Chondrocyte (in vitro differentiated cells): ENCODE data around the gene ABCC3. TPM values are rescaled to one million over a fixed set of nuclear protein-coding genes. Genes with fewer than 3 reads are reported as not detected.
A peak's percentile ranks its signal among the peaks of the same experiment; 100 is the strongest.
"Not testable (repeated sequence)": the region's sequence is repeated elsewhere in the genome, so short reads cannot be mapped to it uniquely, and the experiment has no call there.

Experiments
- DNase-seq: peaks from one replicate; pipeline ENCODE4 v3.0.0; 2021; ENCODE audit warnings: mixed read lengths, low spot score
- H3K27ac Mint-ChIP-seq: one replicate; pipeline ENCODE4 v1.8.0; 2021; ENCODE audit warnings: mild to moderate bottlenecking, moderate library complexity, mixed read lengths; ENCODE audit not compliant: unreplicated experiment
- H3K27me3 Mint-ChIP-seq: 2 replicates; pipeline ENCODE4 v1.8.0; 2021; ENCODE audit warnings: low read depth, mixed read lengths
- H3K36me3 Mint-ChIP-seq: 2 replicates; pipeline ENCODE4 v1.8.0; 2021; ENCODE audit warnings: low read depth, mixed read lengths
- H3K4me1 Mint-ChIP-seq: 2 replicates; pipeline ENCODE4 v1.8.0; 2021; ENCODE audit warnings: low read depth, mild to moderate bottlenecking, mixed read lengths
- H3K4me3 Mint-ChIP-seq: one replicate; pipeline ENCODE4 v1.8.0; 2021; ENCODE audit warnings: mild to moderate bottlenecking, moderate library complexity, mixed read lengths; ENCODE audit not compliant: unreplicated experiment
- H3K9me3 Mint-ChIP-seq: 2 replicates; pipeline ENCODE4 v1.8.0; 2021; ENCODE audit warnings: low read depth, mixed read lengths
- CTCF ChIP-seq: fragments of 200-600 bp; sonication (generic); IDR thresholded peaks from 2 replicates; pipeline ENCODE4 v1.5.0; 2021; ENCODE audit warnings: antibody characterized with exemption, mild to moderate bottlenecking, moderate library complexity
- total RNA-seq: library from RNA; stranded (reverse); gene quantifications from 3 replicates; pipeline ENCODE4 v1.2.1, GENCODE V29; 2021

Gene ABCC3
- total RNA-seq, 1 donor from 2014 or later: 2.8 TPM

- no peak for TF ChIP-seq CTCF
- DNase-seq: no peak
- peak overlapping the region; percentile 94 for H3K4me3 Mint-ChIP-seq
- no peaks in the 10 kb centered on the region for H3K36me3 Mint-ChIP-seq
- H3K4me1 Mint-ChIP-seq: peaks cover 42% of the 10 kb centered on the region
- H3K27ac Mint-ChIP-seq: peak overlapping the region; percentile 60
- H3K9me3 Mint-ChIP-seq: no peaks in the 10 kb centered on the region
- no peaks in the 10 kb centered on the region for H3K27me3 Mint-ChIP-seq
Observed at GRCh38 chr17:50721194-50722010, 86.7 kb downstream of the ABCC3 start.

GRCh38 chr17:50722746-50723145 lies 88.1 kb downstream of the ABCC3 start:
- TF ChIP-seq CTCF: no peak
- Mint-ChIP-seq H3K27ac (peak overlapping the region; percentile 65), H3K4me3 (no peak overlapping the region), H3K36me3 (no peaks in the 10 kb centered on the region), H3K4me1 (peaks cover 49% of the 10 kb centered on the region), H3K9me3 (no peaks in the 10 kb centered on the region), H3K27me3 (no peaks in the 10 kb centered on the region)
- DNase-seq: no peak

GRCh38 chr17:50724622-50725021 lies 89.9 kb downstream of the ABCC3 start:
- not testable (repeated sequence) for H3K27ac Mint-ChIP-seq, H3K4me3 Mint-ChIP-seq, H3K36me3 Mint-ChIP-seq, DNase-seq, H3K9me3 Mint-ChIP-seq, H3K27me3 Mint-ChIP-seq
- peaks cover 56% of the 10 kb centered on the region for H3K4me1 Mint-ChIP-seq

- DNase-seq: no peak
- Mint-ChIP-seq H3K9me3 (no peaks in the 10 kb centered on the region), H3K4me3 (no peak overlapping the region), H3K27ac (no peak overlapping the region), H3K36me3 (no peaks in the 10 kb centered on the region), H3K4me1 (peaks cover 61% of the 10 kb centered on the region), H3K27me3 (no peaks in the 10 kb centered on the region)
- no peak for TF ChIP-seq CTCF
Observed at GRCh38 chr17:50725769-50726655, 91.3 kb downstream of the ABCC3 start.

- Mint-ChIP-seq H3K36me3 (no peaks in the 10 kb centered on the region), H3K4me1 (peaks cover 53% of the 10 kb centered on the region), H3K27ac (no peak overlapping the region), H3K9me3 (no peaks in the 10 kb centered on the region), H3K4me3 (no peak overlapping the region), H3K27me3 (no peaks in the 10 kb centered on the region)
- no peak for DNase-seq
- TF ChIP-seq CTCF: no peak
Observed at GRCh38 chr17:50728112-50728429, 93.4 kb downstream of the ABCC3 start.
